ENCODE measurements around the gene AARSD1. TPM values are rescaled to one million over a fixed set of nuclear protein-coding genes. Genes with fewer than 3 reads are reported as not detected.

Gene AARSD1
- total RNA-seq, 6 donors from 2014 or later, result 10.9 to 70.2 (median 23.6) TPM

DNA sequence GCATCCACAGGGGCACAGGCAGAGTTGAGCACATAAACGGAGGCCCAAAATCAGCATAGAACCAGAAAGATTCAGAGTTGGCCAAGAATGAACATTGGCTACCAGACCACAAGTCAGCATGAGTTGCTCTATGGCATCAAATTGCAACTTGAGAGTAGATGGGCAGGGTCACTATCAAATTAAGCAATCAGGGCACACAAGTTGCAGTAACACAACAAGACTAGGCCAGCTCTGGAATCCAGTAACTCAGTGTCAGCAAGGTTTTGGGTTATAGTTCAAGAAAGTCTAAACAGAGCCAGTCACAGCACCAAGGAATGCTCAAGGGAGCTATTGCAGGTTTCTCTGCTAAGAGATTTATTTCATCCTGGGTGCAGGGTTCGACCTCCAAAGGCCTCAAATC, 50.7 kb downstream of the AARSD1 start:
- no peak for ATAC-seq (ENCODE audit: low FRiP score in 2 of 2)
- Histone ChIP-seq H3K36me3 (no peaks in the 10 kb centered on the region), H3K27me3 (no peaks in the 10 kb centered on the region), H3K4me3 (no peak overlapping the region), H3K4me1 (peaks cover 6 to 9% (median 7%) of the 10 kb centered on the region in 4 donors), H3K9me3 (no peaks in the 10 kb centered on the region), H3K27ac (no peak overlapping the region)
- TF ChIP-seq EP300 (IDR thresholded peaks at IDR 0.05), result no peak
- TF ChIP-seq, protein P1, sequence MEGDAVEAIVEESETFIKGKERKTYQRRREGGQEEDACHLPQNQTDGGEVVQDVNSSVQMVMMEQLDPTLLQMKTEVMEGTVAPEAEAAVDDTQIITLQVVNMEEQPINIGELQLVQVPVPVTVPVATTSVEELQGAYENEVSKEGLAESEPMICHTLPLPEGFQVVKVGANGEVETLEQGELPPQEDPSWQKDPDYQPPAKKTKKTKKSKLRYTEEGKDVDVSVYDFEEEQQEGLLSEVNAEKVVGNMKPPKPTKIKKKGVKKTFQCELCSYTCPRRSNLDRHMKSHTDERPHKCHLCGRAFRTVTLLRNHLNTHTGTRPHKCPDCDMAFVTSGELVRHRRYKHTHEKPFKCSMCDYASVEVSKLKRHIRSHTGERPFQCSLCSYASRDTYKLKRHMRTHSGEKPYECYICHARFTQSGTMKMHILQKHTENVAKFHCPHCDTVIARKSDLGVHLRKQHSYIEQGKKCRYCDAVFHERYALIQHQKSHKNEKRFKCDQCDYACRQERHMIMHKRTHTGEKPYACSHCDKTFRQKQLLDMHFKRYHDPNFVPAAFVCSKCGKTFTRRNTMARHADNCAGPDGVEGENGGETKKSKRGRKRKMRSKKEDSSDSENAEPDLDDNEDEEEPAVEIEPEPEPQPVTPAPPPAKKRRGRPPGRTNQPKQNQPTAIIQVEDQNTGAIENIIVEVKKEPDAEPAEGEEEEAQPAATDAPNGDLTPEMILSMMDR (IDR thresholded peaks at IDR 0.05), result no peak
- no peak for TF ChIP-seq POLR2A (IDR thresholded peaks at IDR 0.05)
- no peak for TF ChIP-seq POLR2AphosphoS5 (IDR thresholded peaks at IDR 0.05)
- WGBS, 2 donors, result 50 to 63% methylated on average over 2 of the region's 2 CpGs
- no peak for DNase-seq

DNA sequence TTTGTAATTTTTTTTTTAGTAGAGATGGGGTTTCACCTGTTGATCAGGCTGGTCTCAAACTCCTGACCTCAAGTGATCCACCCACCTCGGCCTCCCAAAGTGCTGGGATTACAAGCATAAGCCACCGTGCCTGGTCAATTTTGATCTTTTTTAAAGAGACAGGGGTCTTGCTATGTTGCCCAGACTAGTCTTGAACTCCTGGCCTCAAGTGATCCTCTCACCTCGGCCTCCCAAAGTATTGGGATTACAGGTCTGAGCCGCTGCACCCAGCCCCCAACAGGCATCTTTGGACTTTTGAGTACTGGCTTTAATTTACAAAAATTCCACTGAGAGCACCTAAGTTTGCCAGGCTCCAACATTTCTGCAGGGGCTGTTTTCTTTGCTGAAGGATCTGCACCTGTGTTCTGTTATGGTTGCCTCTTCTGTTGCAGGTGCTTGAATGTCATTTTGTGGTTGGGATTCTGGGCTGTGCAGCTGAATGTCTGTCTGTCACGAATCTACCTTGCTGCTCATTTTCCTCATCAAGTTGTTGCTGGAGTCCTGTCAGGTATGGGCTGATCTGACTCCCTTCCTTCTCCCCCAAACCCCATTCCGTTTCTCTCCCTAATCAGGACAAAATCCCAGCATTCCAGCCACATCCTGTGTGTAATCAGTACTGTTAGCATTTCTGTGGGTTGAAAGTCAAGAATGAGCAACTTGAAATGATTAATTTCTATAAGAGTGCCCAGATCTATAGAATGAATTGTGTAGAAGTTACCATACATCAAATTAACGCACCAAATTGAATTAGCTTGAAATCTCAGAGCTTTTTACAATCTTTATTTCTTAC, 55.2 kb downstream of the AARSD1 start:
- H3K9me3 ChIP-seq, result no peaks in the 10 kb centered on the region
- DNase-seq, result no peak
- no peaks in the 10 kb centered on the region for H3K4me1 ChIP-seq
- TF ChIP-seq EP300 (IDR thresholded peaks at IDR 0.05) (no peak), POLR2AphosphoS5 (IDR thresholded peaks at IDR 0.05) (no peak), POLR2A (IDR thresholded peaks at IDR 0.05) (no peak)
- TF ChIP-seq, protein P1 (IDR thresholded peaks at IDR 0.05), result no peak
- no peaks in the 10 kb centered on the region for H3K36me3 ChIP-seq
- no peak overlapping the region for H3K4me3 ChIP-seq
- H3K27me3 ChIP-seq, result no peaks in the 10 kb centered on the region
- no peak for ATAC-seq (ENCODE audit: low FRiP score in 2 of 2)
- H3K27ac ChIP-seq, result no peak overlapping the region
- 79 to 82% methylated on average over 7 of the region's 7 CpGs for WGBS, 2 donors

DNA sequence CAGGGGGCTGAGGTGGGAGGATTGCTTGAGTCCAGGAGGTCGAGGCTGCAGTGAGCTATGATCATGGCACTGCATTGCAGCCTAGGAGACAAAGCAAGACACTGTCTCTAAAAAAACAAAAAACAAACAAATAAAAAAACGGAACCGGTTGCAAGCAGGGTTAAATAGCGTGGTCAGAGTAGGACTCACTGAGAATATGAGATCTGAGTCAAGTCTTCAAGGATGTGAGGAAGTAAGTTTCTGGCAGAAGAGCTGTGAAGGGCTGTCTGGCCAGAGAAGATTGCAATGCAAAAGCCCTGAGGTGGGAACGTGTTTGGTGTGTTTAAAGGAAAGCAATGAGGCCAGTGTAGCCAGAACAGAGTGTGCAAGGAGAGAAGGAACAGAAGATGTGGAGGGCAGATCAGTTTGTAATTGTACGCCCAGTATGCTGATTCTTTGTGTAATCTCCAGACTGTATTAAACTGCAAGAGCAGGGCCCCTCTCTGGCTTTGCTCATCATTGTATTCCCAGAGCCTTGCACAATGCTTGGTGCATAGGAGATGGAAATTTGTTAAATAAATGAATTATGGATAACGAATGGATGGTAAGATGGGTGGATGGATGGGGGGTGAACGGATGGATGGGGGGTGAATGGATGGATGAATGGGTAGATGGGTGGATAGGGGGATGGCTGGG, 57.3 kb downstream of the AARSD1 start:
- Histone ChIP-seq H3K9me3 (no peaks in the 10 kb centered on the region), H3K27me3 (no peaks in the 10 kb centered on the region), H3K4me3 (no peak overlapping the region), H3K4me1 (no peaks in the 10 kb centered on the region), H3K36me3 (no peaks in the 10 kb centered on the region), H3K27ac (no peak overlapping the region)
- TF ChIP-seq EP300 (IDR thresholded peaks at IDR 0.05) (no peak), POLR2AphosphoS5 (IDR thresholded peaks at IDR 0.05) (no peak), POLR2A (IDR thresholded peaks at IDR 0.05) (no peak)
- TF ChIP-seq, protein P1 (IDR thresholded peaks at IDR 0.05), result no peak
- no peak for DNase-seq
- 78 to 79% methylated on average over 8 of the region's 8 CpGs for WGBS, 2 donors
- no peak for ATAC-seq (ENCODE audit: low FRiP score in 2 of 2)

DNA sequence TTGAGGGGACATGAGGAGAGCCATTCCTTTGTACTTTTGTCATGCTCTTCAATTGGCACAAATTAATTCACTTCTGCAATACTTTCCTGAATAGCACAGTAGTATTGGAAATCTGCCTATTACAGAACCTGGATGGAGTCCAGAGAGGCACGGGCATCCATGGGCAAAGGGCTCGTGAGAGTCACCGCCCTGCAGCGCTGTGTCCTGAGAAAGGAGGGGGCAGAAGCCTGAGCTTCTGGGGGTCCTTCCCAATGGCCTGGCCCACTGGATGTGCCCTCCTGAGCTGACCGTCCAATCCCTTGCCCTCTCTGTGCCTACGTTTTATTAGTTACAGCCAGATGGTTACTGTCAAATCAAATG, 60.2 kb downstream of the AARSD1 start:
- Histone ChIP-seq H3K36me3 (no peaks in the 10 kb centered on the region), H3K27me3 (no peaks in the 10 kb centered on the region), H3K4me1 (no peaks in the 10 kb centered on the region), H3K27ac (no peak overlapping the region), H3K4me3 (no peak overlapping the region), H3K9me3 (no peaks in the 10 kb centered on the region)
- TF ChIP-seq EP300 (IDR thresholded peaks at IDR 0.05), result no peak
- TF ChIP-seq, protein P1 (IDR thresholded peaks at IDR 0.05), result no peak
- TF ChIP-seq POLR2A (IDR thresholded peaks at IDR 0.05), result no peak
- no peak for TF ChIP-seq POLR2AphosphoS5 (IDR thresholded peaks at IDR 0.05)
- ATAC-seq (ENCODE audit: low FRiP score in 2 of 2) (no peak), DNase-seq (no peak)
- 65 to 87% methylated on average over 6 of the region's 6 CpGs for WGBS, 2 donors

Data from upper lobe of left lung (tissue), 6 donors.